GM23338 (cell line): ENCODE measurements around the gene SNAP47. TPM values are rescaled to one million over a fixed set of nuclear protein-coding genes. Genes with fewer than 3 reads are reported as not detected.

Source experiments
- ATAC-seq: fragments of 200-7000 bp; cut with Tn5 transposase; 3 replicates; pipeline ENCODE4 v1.9.1; 2020
- DNase-seq: peaks from one replicate; pipeline ENCODE4 v3.0.0-alpha.2; 2015; ENCODE audit warnings: low spot score
- H2AFZ ChIP-seq: fragments of 200-600 bp; sonication (generic); 2 replicates; pipeline ENCODE4 v1.8.0; 2016; ENCODE audit warnings: antibody characterized with exemption, mild to moderate bottlenecking, moderate library complexity
- H3F3A ChIP-seq: fragments of 200-600 bp; sonication (generic); replicated peaks from 2 replicates; pipeline ENCODE4 v1.8.0; 2017; ENCODE audit warnings: antibody characterized with exemption, mixed run types, low read depth
- H3K27ac ChIP-seq: fragments of 200-600 bp; sonication (generic); 2 replicates; pipeline ENCODE4 v1.6.1; 2016; ENCODE audit warnings: low read depth
- H3K27me3 ChIP-seq: fragments of 200-600 bp; sonication (generic); 2 replicates; pipeline ENCODE4 v1.8.0; 2016; ENCODE audit warnings: mild to moderate bottlenecking, mixed run types, moderate library complexity; ENCODE audit not compliant: insufficient read depth
- H3K36me3 ChIP-seq: fragments of 200-600 bp; sonication (generic); 2 replicates; pipeline ENCODE4 v1.8.0; 2016; ENCODE audit warnings: mild to moderate bottlenecking; ENCODE audit not compliant: insufficient read depth
- H3K4me1 ChIP-seq: fragments of 200-600 bp; sonication (generic); 2 replicates; pipeline ENCODE4 v1.8.0; 2016; ENCODE audit warnings: mild to moderate bottlenecking, moderate library complexity; ENCODE audit not compliant: insufficient read depth
- H3K4me2 ChIP-seq: fragments of 200-600 bp; sonication (generic); 2 replicates; pipeline ENCODE4 v1.7.1; 2017; ENCODE audit warnings: mixed run types
- H3K4me3 ChIP-seq: fragments of 200-600 bp; sonication (generic); 2 replicates; pipeline ENCODE4 v1.6.1; 2016; ENCODE audit warnings: mixed run types
- H3K79me2 ChIP-seq: fragments of 200-600 bp; sonication (generic); replicated peaks from 2 replicates; pipeline ENCODE4 v1.8.0; 2017; ENCODE audit warnings: mild to moderate bottlenecking; ENCODE audit not compliant: insufficient read depth
- H3K9me2 ChIP-seq: fragments of 200-600 bp; sonication (generic); 2 replicates; pipeline ENCODE4 v1.8.0; 2017; ENCODE audit not compliant: insufficient read depth
- H4K20me1 ChIP-seq: fragments of 200-600 bp; sonication (generic); replicated peaks from 2 replicates; pipeline ENCODE4 v1.8.0; 2017; ENCODE audit warnings: mild to moderate bottlenecking; ENCODE audit not compliant: insufficient read depth
- H3K27ac Mint-ChIP-seq: 2 replicates; pipeline ENCODE4 v1.8.0; 2020; ENCODE audit warnings: inconsistent platforms, mild to moderate bottlenecking, moderate library complexity, mixed read lengths
- H3K27me3 Mint-ChIP-seq: 3 replicates; pipeline ENCODE4 v1.8.0; 2022; ENCODE audit warnings: low read depth, mild to moderate bottlenecking, moderate library complexity, mixed read lengths, inconsistent platforms; ENCODE audit not compliant: insufficient read depth, poor library complexity
- H3K36me3 Mint-ChIP-seq: 3 replicates; pipeline ENCODE4 v1.8.0; 2021; ENCODE audit warnings: low read depth, mild to moderate bottlenecking, inconsistent platforms, moderate library complexity, mixed read lengths
- H3K4me1 Mint-ChIP-seq: 3 replicates; pipeline ENCODE4 v1.8.0; 2020; ENCODE audit warnings: mild to moderate bottlenecking, inconsistent platforms, mixed read lengths
- H3K4me3 Mint-ChIP-seq: 3 replicates; pipeline ENCODE4 v1.8.0; 2021; ENCODE audit warnings: moderate library complexity, mild to moderate bottlenecking, inconsistent platforms, mixed read lengths
- H3K9me3 Mint-ChIP-seq: 3 replicates; pipeline ENCODE4 v1.8.0; 2020; ENCODE audit warnings: moderate library complexity, mild to moderate bottlenecking, inconsistent platforms, mixed read lengths
- CREB1 ChIP-seq: fragments of 250-450 bp; sonication (Bioruptor Pico); IDR thresholded peaks from 2 replicates; pipeline ENCODE4 v1.5.0; 2020; ENCODE audit warnings: low read depth, mild to moderate bottlenecking, moderate library complexity
- EZH2 ChIP-seq: fragments of 200-600 bp; sonication (generic); IDR thresholded peaks from one replicate; pipeline ENCODE4 v1.8.0; 2017; ENCODE audit warnings: antibody characterized with exemption, mild to moderate bottlenecking, low read depth; ENCODE audit not compliant: unreplicated experiment
- EZH2phosphoT487 ChIP-seq: fragments of 200-600 bp; sonication (generic); IDR thresholded peaks from one replicate; pipeline ENCODE4 v1.8.1; 2018; ENCODE audit warnings: antibody characterized with exemption; ENCODE audit not compliant: unreplicated experiment
- JUNB ChIP-seq: IDR thresholded peaks from one replicate; pipeline ENCODE4 v1.6.1; 2016; ENCODE audit warnings: antibody characterized with exemption; ENCODE audit not compliant: unreplicated experiment
- POLR2AphosphoS5 ChIP-seq: IDR thresholded peaks from 2 replicates; pipeline ENCODE4 v1.6.1; 2016; ENCODE audit warnings: antibody characterized with exemption, low read depth
- REST ChIP-seq: IDR thresholded peaks from one replicate; pipeline ENCODE4 v1.6.1; 2018; ENCODE audit warnings: antibody characterized with exemption; ENCODE audit not compliant: unreplicated experiment
- STAT1 ChIP-seq: IDR thresholded peaks from one replicate; pipeline ENCODE4 v1.6.1; 2016; ENCODE audit warnings: antibody characterized with exemption; ENCODE audit not compliant: unreplicated experiment
- ZNF462 ChIP-seq: fragments of 250-450 bp; sonication (Bioruptor Pico); IDR thresholded peaks from 2 replicates; pipeline ENCODE4 v1.5.0; 2020; ENCODE audit warnings: mild to moderate bottlenecking, moderate library complexity
- polyA plus RNA-seq: library from polyadenylated mRNA; unstranded; fragments of >200 nt; fragmentation: Nextera tagmentation; extraction: Ambion mirVana; gene quantifications from 2 replicates; pipeline ENCODE4 v1.2.1, GENCODE V29; 2016
- total RNA-seq: library from RNA; depleted of rRNA; stranded (reverse); fragments of >200 nt; shearing (Covaris generic); gene quantifications from 2 replicates; pipeline ENCODE4 v1.2.3, GENCODE V29; 2014
- TF ChIP-seq, protein P1 (sequence below): IDR thresholded peaks from 2 replicates; pipeline ENCODE4 v1.6.1; 2016; ENCODE audit warnings: antibody characterized with exemption

Gene SNAP47
- total and polyA plus RNA-seq, 2 experiments from 2014 or later: 19.5 to 51.8 TPM

DNA sequence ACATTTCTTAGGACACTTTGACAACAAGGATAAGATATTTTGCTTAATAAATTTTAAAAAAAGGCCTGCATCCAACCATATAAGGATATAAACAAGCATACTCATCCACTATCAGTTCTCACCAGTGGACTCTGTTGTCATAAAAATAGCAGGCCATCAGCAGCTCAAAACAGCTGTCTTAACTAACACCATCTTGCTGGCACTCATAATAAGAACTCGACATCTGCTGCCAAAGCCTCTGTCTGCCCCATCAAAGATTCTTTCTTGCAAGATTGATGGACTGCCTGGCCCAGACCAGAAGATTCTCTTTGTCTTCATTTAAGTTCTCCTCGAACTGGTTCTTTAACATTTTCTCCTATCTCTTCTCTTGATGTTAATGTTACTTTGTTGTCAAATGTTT is 10.2 kb upstream of the SNAP47 start:
- H3K27me3 Mint-ChIP-seq: peaks cover 25% of the 10 kb centered on the region
- H3K36me3 ChIP-seq: no peaks in the 10 kb centered on the region
- no peak overlapping the region for H3K27ac ChIP-seq
- H3F3A ChIP-seq: 0 out of 2 replicates have a peak, but pooled peaks cover 2% of the 10 kb centered on the region
- H3K27me3 ChIP-seq: no peaks in the 10 kb centered on the region
- peaks cover 51% of the 10 kb centered on the region for H3K9me3 Mint-ChIP-seq
- DNase-seq (no peak), ATAC-seq (no peak)
- TF ChIP-seq EZH2phosphoT487 (no peak), EZH2 (no peak), CREB1 (CRISPR knock-in tag) (no peak), STAT1 (no peak), JUNB (no peak), ZNF462 (CRISPR knock-in tag) (no peak), REST (no peak), POLR2AphosphoS5 (no peak)
- TF ChIP-seq, protein P1, sequence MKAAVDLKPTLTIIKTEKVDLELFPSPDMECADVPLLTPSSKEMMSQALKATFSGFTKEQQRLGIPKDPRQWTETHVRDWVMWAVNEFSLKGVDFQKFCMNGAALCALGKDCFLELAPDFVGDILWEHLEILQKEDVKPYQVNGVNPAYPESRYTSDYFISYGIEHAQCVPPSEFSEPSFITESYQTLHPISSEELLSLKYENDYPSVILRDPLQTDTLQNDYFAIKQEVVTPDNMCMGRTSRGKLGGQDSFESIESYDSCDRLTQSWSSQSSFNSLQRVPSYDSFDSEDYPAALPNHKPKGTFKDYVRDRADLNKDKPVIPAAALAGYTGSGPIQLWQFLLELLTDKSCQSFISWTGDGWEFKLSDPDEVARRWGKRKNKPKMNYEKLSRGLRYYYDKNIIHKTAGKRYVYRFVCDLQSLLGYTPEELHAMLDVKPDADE: no peak
- H3K4me3 ChIP-seq: no peak overlapping the region
- H3K4me1 ChIP-seq: peaks cover 10% of the 10 kb centered on the region; the same call in 1 of the 2 replicates
- no peak overlapping the region for H3K4me2 ChIP-seq
- H2AFZ ChIP-seq: no peak overlapping the region
- H3K4me3 Mint-ChIP-seq: no peak overlapping the region
- 0 out of 2 replicates have a peak, but pooled peaks cover 4% of the 10 kb centered on the region for H3K9me2 ChIP-seq
- H3K79me2 ChIP-seq: no peaks in the 10 kb centered on the region
- H3K27ac Mint-ChIP-seq: no peak overlapping the region
- H4K20me1 ChIP-seq: no peaks in the 10 kb centered on the region
- peaks cover 18% of the 10 kb centered on the region for H3K4me1 Mint-ChIP-seq
- peaks cover 47% of the 10 kb centered on the region for H3K36me3 Mint-ChIP-seq
